H9 (cell line): ENCODE results near the gene CAPN12. TPM values are rescaled to one million over a fixed set of nuclear protein-coding genes. Genes with fewer than 3 reads are reported as not detected.

ENCODE experiments used
- DNase-seq: peaks from one replicate; pipeline ENCODE4 v3.0.0-alpha.2; 2017
- H2AFZ ChIP-seq: one replicate; pipeline ENCODE4 v1.6.1; 2013; ENCODE audit warnings: mild to moderate bottlenecking, low read length, control low read depth, moderate library complexity
- H2AK5ac ChIP-seq: 2 replicates; pipeline ENCODE4 v1.6.1; 2013; ENCODE audit warnings: low read length, control low read depth, mixed read lengths; ENCODE audit not compliant: insufficient read length
- H2BK120ac ChIP-seq: one replicate; pipeline ENCODE4 v1.6.1; 2013; ENCODE audit warnings: low read depth, mild to moderate bottlenecking, low read length, control low read depth, inconsistent platforms; ENCODE audit not compliant: poor library complexity, severe bottlenecking
- H2BK12ac ChIP-seq: 2 replicates; pipeline ENCODE4 v1.6.1; 2013; ENCODE audit warnings: low read length, control low read depth, mixed read lengths, low read depth; ENCODE audit not compliant: insufficient read length
- H2BK15ac ChIP-seq: 2 replicates; pipeline ENCODE4 v1.6.1; 2013; ENCODE audit warnings: low read depth, low read length, control low read depth
- H2BK20ac ChIP-seq: one replicate; pipeline ENCODE4 v1.6.1; 2013; ENCODE audit warnings: low read depth, mild to moderate bottlenecking, low read length, control low read depth, inconsistent platforms; ENCODE audit not compliant: poor library complexity, severe bottlenecking
- H2BK5ac ChIP-seq: 2 replicates; pipeline ENCODE4 v1.6.1; 2013; ENCODE audit warnings: low read length, control low read depth, mixed read lengths; ENCODE audit not compliant: insufficient read length
- H3K14ac ChIP-seq: 2 replicates; pipeline ENCODE4 v1.6.1; 2013; ENCODE audit warnings: low read length, control low read depth; ENCODE audit not compliant: insufficient read depth
- H3K18ac ChIP-seq: 2 replicates; pipeline ENCODE4 v1.6.1; 2013; ENCODE audit warnings: low read depth, mild to moderate bottlenecking, mixed read lengths, low read length, control low read depth; ENCODE audit not compliant: insufficient read length
- H3K23ac ChIP-seq: 2 replicates; pipeline ENCODE4 v1.6.1; 2013; ENCODE audit warnings: low read length, control low read depth, mixed read lengths, low read depth; ENCODE audit not compliant: insufficient read length
- H3K23me2 ChIP-seq: 2 replicates; pipeline ENCODE4 v1.6.1; 2013; ENCODE audit warnings: low read depth, mild to moderate bottlenecking, mixed read lengths, low read length, control low read depth; ENCODE audit not compliant: insufficient read length, poor library complexity, severe bottlenecking
- H3K27ac ChIP-seq: 2 replicates; pipeline ENCODE4 v1.5.1; 2013; ENCODE audit warnings: low read length, control low read depth, mixed read lengths, low read depth; ENCODE audit not compliant: insufficient read length
- H3K27me3 ChIP-seq: 2 replicates; pipeline ENCODE4 v1.6.1; 2013; ENCODE audit warnings: low read length, control low read depth, inconsistent platforms; ENCODE audit not compliant: insufficient read depth
- H3K4ac ChIP-seq: 2 replicates; pipeline ENCODE4 v1.6.1; 2013; ENCODE audit warnings: low read depth, mild to moderate bottlenecking, control low read depth, inconsistent platforms, low read length, moderate library complexity
- H3K4me1 ChIP-seq: 2 replicates; pipeline ENCODE4 v1.6.1; 2013; ENCODE audit warnings: low read length, control low read depth, inconsistent platforms; ENCODE audit not compliant: insufficient read depth
- H3K4me2 ChIP-seq: 2 replicates; pipeline ENCODE4 v1.6.1; 2013; ENCODE audit warnings: low read length, control low read depth, mixed read lengths; ENCODE audit not compliant: insufficient read length, insufficient read depth
- H3K56ac ChIP-seq: 2 replicates; pipeline ENCODE4 v1.6.1; 2013; ENCODE audit warnings: low read depth, mild to moderate bottlenecking, mixed read lengths, low read length, control low read depth; ENCODE audit not compliant: insufficient read length
- H3K79me1 ChIP-seq: 2 replicates; pipeline ENCODE4 v1.6.1; 2013; ENCODE audit warnings: low read depth, mild to moderate bottlenecking, moderate library complexity, low read length, control low read depth, inconsistent platforms; ENCODE audit not compliant: insufficient read depth, poor library complexity, severe bottlenecking
- H3K79me2 ChIP-seq: 2 replicates; pipeline ENCODE4 v1.6.1; 2013; ENCODE audit warnings: low read length, control low read depth, inconsistent platforms; ENCODE audit not compliant: insufficient read depth
- H3K9ac ChIP-seq: 2 replicates; pipeline ENCODE4 v1.6.1; 2013; ENCODE audit warnings: low read length, control low read depth, mixed read lengths; ENCODE audit not compliant: insufficient read length; ENCODE audit errors: extremely low read depth
- H3K9me3 ChIP-seq: one replicate; pipeline ENCODE4 v1.6.1; 2013; ENCODE audit warnings: low read depth, low read length, inconsistent platforms; ENCODE audit not compliant: control insufficient read depth
- H3T11ph ChIP-seq: one replicate; pipeline ENCODE4 v1.6.1; 2013; ENCODE audit warnings: mild to moderate bottlenecking, low read length, control low read depth, inconsistent platforms
- H4K20me1 ChIP-seq: one replicate; pipeline ENCODE4 v1.6.1; 2013; ENCODE audit not compliant: control insufficient read depth, insufficient read length, insufficient read depth
- H4K5ac ChIP-seq: 2 replicates; pipeline ENCODE4 v1.6.1; 2013; ENCODE audit warnings: low read depth, mild to moderate bottlenecking, mixed read lengths, low read length, control low read depth; ENCODE audit not compliant: insufficient read length
- H4K8ac ChIP-seq: replicated peaks from 2 replicates; pipeline ENCODE4 v1.6.1; 2013; ENCODE audit warnings: low read length, control low read depth, mixed read lengths, low read depth; ENCODE audit not compliant: insufficient read length
- H4K91ac ChIP-seq: 2 replicates; pipeline ENCODE4 v1.6.1; 2013; ENCODE audit warnings: low read depth, mild to moderate bottlenecking, moderate library complexity, mixed read lengths, low read length, control low read depth; ENCODE audit not compliant: insufficient read length
- H3K27ac Mint-ChIP-seq, 3 experiments: 2 replicates in 2 of 3; 3 replicates in 1 of 3; pipeline ENCODE4 v1.8.0; 2020 to 2021; ENCODE audit warnings: mixed read lengths in 3 of 3, mild to moderate bottlenecking in 1 of 3, moderate library complexity in 1 of 3
- H3K27me3 Mint-ChIP-seq: 2 replicates; pipeline ENCODE4 v1.8.0; 2021; ENCODE audit warnings: low read depth, mild to moderate bottlenecking, moderate library complexity, mixed read lengths
- H3K36me3 Mint-ChIP-seq, 3 experiments: 2 replicates in 2 of 3; 3 replicates in 1 of 3; pipeline ENCODE4 v1.8.0; 2020 to 2021; ENCODE audit warnings: low read depth in 3 of 3, mixed read lengths in 3 of 3; ENCODE audit not compliant: insufficient read depth in 1 of 3
- H3K4me1 Mint-ChIP-seq, 2 experiments: 2 replicates each; pipeline ENCODE4 v1.8.0; 2020; ENCODE audit warnings: mixed read lengths in 2 of 2
- H3K4me3 Mint-ChIP-seq, 2 experiments: 2 replicates in 1 of 2; 3 replicates in 1 of 2; pipeline ENCODE4 v1.8.0; 2020 to 2021; ENCODE audit warnings: mild to moderate bottlenecking in 2 of 2, mixed read lengths in 2 of 2, moderate library complexity in 1 of 2
- H3K9me3 Mint-ChIP-seq, 2 experiments: 2 replicates in 1 of 2; 3 replicates in 1 of 2; pipeline ENCODE4 v1.8.0; 2020; ENCODE audit warnings: mild to moderate bottlenecking in 2 of 2, mixed read lengths in 2 of 2, moderate library complexity in 1 of 2
- CTCF ChIP-seq: fragments of 200-600 bp; sonication (generic); conservative IDR thresholded peaks from 3 replicates; pipeline ENCODE4 v1.8.0; 2021; ENCODE audit warnings: antibody characterized with exemption, mild to moderate bottlenecking
- WGBS: extraction: QIAGEN DNeasy Blood & Tissue Kit; methylation state at CpG from one replicate; pipeline ENCODE4 v1.1.7; 2013; ENCODE audit warnings: missing lambda C conversion rate, low lambda C conversion rate, mixed read lengths; ENCODE audit not compliant: insufficient read length; ENCODE audit errors: extremely low coverage; 5-methylcytosine and 5-hydroxymethylcytosine counted together
- total RNA-seq: library from RNA; stranded (reverse); gene quantifications from 2 replicates; pipeline ENCODE4 v1.2.1, GENCODE V29; 2021

The CAPN12 gene
- total RNA-seq, 1 experiment from 2014 or later, result 10.5 TPM

- H3K4me1 ChIP-seq, result no peaks in the 10 kb centered on the region
- H3K4me1 Mint-ChIP-seq, result no peaks in the 10 kb centered on the region
- H4K91ac ChIP-seq, result no peak overlapping the region
- H2BK12ac ChIP-seq, result no peak overlapping the region
- H4K20me1 ChIP-seq, result no peaks in the 10 kb centered on the region
- TF ChIP-seq CTCF, result no peak
- H2BK20ac ChIP-seq, result no peak overlapping the region
- H2BK15ac ChIP-seq, result no peak overlapping the region
- H3K27me3 ChIP-seq, result no peaks in the 10 kb centered on the region
- no peak overlapping the region for H4K8ac ChIP-seq
- DNase-seq, result no peak
- H3K23me2 ChIP-seq, result no peaks in the 10 kb centered on the region
- H3K4me3 Mint-ChIP-seq, result no peak overlapping the region
- H3T11ph ChIP-seq, result no peak overlapping the region
- no CpG with 5 or more reads among the region's 42 CpGs for WGBS
- no peak overlapping the region for H2BK5ac ChIP-seq
- no peaks in the 10 kb centered on the region for H3K79me2 ChIP-seq
- H3K79me1 ChIP-seq, result no peaks in the 10 kb centered on the region
- H3K23ac ChIP-seq, result no peak overlapping the region
- H3K9me3 ChIP-seq, result no peaks in the 10 kb centered on the region
- no peak overlapping the region for H3K4ac ChIP-seq
- no peak overlapping the region for H3K14ac ChIP-seq
- H3K18ac ChIP-seq, result no peak overlapping the region
- H2BK120ac ChIP-seq, result no peak overlapping the region
- H3K4me2 ChIP-seq, result no peak overlapping the region
- no peak overlapping the region for H3K27ac ChIP-seq
- H4K5ac ChIP-seq, result no peak overlapping the region
- no peak overlapping the region for H2AK5ac ChIP-seq
- no peak overlapping the region; a peak in 1 of 7 replicates for H3K27ac Mint-ChIP-seq
- no peak overlapping the region for H3K9ac ChIP-seq
- no peaks in the 10 kb centered on the region for H3K9me3 Mint-ChIP-seq
- no peak overlapping the region for H2AFZ ChIP-seq
- H3K36me3 Mint-ChIP-seq, result peaks cover 16 to 83% (median 83%) of the 10 kb centered on the region in 3 experiments; a peak in 6 of 7 replicates
- H3K27me3 Mint-ChIP-seq, result no peaks in the 10 kb centered on the region
- H3K56ac ChIP-seq, result no peak overlapping the region
Measured at GRCh38 chr19:38723990-38724854, 20.1 kb downstream of the CAPN12 start.
